Gastroesophageal sphincter (tissue), 3 donors: ENCODE measurements around the gene ECT2L.

Experiments used
- POLR2A ChIP-seq, 2 donors: fragments of 450-650 bp; IDR thresholded peaks; one replicate each; pipeline ENCODE4 v1.6.1; 2017; ENCODE audit warnings: antibody characterized with exemption in 2 of 2, mild to moderate bottlenecking in 2 of 2, moderate library complexity in 1 of 2
- POLR2AphosphoS5 ChIP-seq: sonication (generic); formaldehyde crosslinking; IDR thresholded peaks from one replicate; pipeline ENCODE4 v1.6.1; 2017; ENCODE audit warnings: antibody characterized with exemption
- TF ChIP-seq, protein P1 (sequence below), 4 experiments: fragments of 200-600 bp in 2 of 4; fragments of 450-650 bp in 2 of 4; sonication (generic) in 1 of 4; IDR thresholded peaks; one replicate each; pipeline ENCODE4 v1.5.1; 2017 to 2019; ENCODE audit warnings: antibody characterized with exemption in 4 of 4, mild to moderate bottlenecking in 2 of 4, moderate library complexity in 2 of 4

- TF ChIP-seq POLR2A (IDR thresholded peaks at IDR 0.05), result no peak
- no peak for TF ChIP-seq POLR2AphosphoS5
- TF ChIP-seq, protein P1, sequence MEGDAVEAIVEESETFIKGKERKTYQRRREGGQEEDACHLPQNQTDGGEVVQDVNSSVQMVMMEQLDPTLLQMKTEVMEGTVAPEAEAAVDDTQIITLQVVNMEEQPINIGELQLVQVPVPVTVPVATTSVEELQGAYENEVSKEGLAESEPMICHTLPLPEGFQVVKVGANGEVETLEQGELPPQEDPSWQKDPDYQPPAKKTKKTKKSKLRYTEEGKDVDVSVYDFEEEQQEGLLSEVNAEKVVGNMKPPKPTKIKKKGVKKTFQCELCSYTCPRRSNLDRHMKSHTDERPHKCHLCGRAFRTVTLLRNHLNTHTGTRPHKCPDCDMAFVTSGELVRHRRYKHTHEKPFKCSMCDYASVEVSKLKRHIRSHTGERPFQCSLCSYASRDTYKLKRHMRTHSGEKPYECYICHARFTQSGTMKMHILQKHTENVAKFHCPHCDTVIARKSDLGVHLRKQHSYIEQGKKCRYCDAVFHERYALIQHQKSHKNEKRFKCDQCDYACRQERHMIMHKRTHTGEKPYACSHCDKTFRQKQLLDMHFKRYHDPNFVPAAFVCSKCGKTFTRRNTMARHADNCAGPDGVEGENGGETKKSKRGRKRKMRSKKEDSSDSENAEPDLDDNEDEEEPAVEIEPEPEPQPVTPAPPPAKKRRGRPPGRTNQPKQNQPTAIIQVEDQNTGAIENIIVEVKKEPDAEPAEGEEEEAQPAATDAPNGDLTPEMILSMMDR (IDR thresholded peaks at IDR 0.05), result no peak
Measured at GRCh38 chr6:138803861-138804260, 8.0 kb downstream of the ECT2L start.
